BE2C (cell line): ENCODE results near the gene PRDM16.
A peak's percentile ranks its signal among the peaks of the same experiment; 100 is the strongest.

ENCODE experiments used
- DNase-seq: peaks from one replicate; pipeline ENCODE4 v3.0.0-alpha.2; 2020
- H3K27me3 ChIP-seq: fragments of 250-450 bp; sonication (Bioruptor Pico); 2 replicates; pipeline ENCODE4 v1.5.1; 2020; ENCODE audit warnings: mild to moderate bottlenecking
- H3K36me3 ChIP-seq: fragments of 250-450 bp; sonication (Bioruptor Pico); 2 replicates; pipeline ENCODE4 v1.5.1; 2020; ENCODE audit warnings: mild to moderate bottlenecking
- H3K4me1 ChIP-seq: fragments of 250-450 bp; sonication (Bioruptor Pico); 2 replicates; pipeline ENCODE4 v1.5.1; 2020
- H3K4me3 ChIP-seq: 2 replicates; pipeline ENCODE4 v1.5.1; 2011; ENCODE audit warnings: low read depth, low read length
- H3K9me3 ChIP-seq: fragments of 250-450 bp; sonication (Bioruptor Pico); 2 replicates; pipeline ENCODE4 v1.5.1; 2020
- CTCF ChIP-seq: IDR thresholded peaks from 2 replicates; pipeline ENCODE4 v1.5.1; 2012; ENCODE audit warnings: mild to moderate bottlenecking, low read depth, low read length

PRDM16 gene

GRCh38 chr1:3461934-3462275, 392.9 kb downstream of the PRDM16 start:
- H3K4me3 ChIP-seq = no peak overlapping the region
- no peaks in the 10 kb centered on the region for H3K27me3 ChIP-seq
- H3K9me3 ChIP-seq = no peaks in the 10 kb centered on the region
- peak; percentile 2 for DNase-seq
- no peaks in the 10 kb centered on the region for H3K4me1 ChIP-seq
- TF ChIP-seq CTCF = no peak
- H3K36me3 ChIP-seq = no peaks in the 10 kb centered on the region

GRCh38 chr1:3462356-3463012, 393.5 kb downstream of the PRDM16 start:
- Histone ChIP-seq H3K4me1 (no peaks in the 10 kb centered on the region), H3K27me3 (no peaks in the 10 kb centered on the region), H3K9me3 (no peaks in the 10 kb centered on the region), H3K36me3 (no peaks in the 10 kb centered on the region), H3K4me3 (no peak overlapping the region)
- DNase-seq = peak; percentile 1
- no peak for TF ChIP-seq CTCF

DNA sequence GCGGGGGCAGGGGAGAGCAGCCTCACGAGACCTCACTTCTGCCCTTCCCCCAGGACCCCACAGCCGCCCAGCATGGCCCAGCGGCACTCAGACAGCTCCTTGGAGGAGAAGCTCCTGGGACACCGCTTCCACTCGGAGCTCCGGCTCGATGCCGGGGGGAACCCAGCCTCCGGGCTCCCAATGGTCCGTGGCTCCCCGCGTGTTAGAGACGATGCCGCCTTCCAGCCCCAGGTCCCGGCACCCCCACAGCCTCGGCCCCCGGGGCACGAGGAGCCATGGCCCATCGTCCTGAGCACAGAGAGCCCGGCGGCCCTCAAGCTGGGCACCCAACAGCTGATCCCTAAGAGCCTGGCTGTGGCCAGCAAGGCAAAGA, 394.0 kb downstream of the PRDM16 start:
- H3K36me3 ChIP-seq = no peaks in the 10 kb centered on the region
- DNase-seq = no peak
- no peaks in the 10 kb centered on the region for H3K27me3 ChIP-seq
- no peak for TF ChIP-seq CTCF
- no peaks in the 10 kb centered on the region for H3K9me3 ChIP-seq
- no peak overlapping the region for H3K4me3 ChIP-seq
- no peaks in the 10 kb centered on the region for H3K4me1 ChIP-seq

DNA sequence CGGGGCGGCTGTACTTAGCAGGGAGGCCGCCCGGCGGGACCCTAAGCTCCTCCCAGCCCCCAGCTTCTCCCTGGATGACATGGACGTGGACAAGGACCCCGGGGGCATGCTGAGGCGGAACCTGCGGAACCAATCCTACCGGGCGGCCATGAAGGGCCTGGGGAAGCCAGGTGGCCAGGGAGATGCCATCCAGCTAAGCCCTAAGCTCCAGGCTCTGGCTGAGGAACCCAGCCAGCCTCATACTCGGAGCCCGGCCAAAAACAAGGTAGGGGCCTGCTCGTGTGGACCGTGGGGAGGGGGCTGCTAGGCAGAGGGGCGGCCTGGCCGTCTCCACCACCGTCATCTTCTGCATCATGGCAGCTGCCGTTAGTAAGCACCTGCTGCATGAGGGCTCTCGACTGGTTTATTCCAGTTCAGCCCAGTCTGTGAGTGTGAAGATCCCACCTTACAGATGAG, 394.4 kb downstream of the PRDM16 start:
- Histone ChIP-seq H3K4me1 (no peaks in the 10 kb centered on the region), H3K36me3 (no peaks in the 10 kb centered on the region), H3K27me3 (no peaks in the 10 kb centered on the region), H3K4me3 (no peak overlapping the region), H3K9me3 (no peaks in the 10 kb centered on the region)
- no peak for TF ChIP-seq CTCF
- DNase-seq = peak; percentile 2

DNA sequence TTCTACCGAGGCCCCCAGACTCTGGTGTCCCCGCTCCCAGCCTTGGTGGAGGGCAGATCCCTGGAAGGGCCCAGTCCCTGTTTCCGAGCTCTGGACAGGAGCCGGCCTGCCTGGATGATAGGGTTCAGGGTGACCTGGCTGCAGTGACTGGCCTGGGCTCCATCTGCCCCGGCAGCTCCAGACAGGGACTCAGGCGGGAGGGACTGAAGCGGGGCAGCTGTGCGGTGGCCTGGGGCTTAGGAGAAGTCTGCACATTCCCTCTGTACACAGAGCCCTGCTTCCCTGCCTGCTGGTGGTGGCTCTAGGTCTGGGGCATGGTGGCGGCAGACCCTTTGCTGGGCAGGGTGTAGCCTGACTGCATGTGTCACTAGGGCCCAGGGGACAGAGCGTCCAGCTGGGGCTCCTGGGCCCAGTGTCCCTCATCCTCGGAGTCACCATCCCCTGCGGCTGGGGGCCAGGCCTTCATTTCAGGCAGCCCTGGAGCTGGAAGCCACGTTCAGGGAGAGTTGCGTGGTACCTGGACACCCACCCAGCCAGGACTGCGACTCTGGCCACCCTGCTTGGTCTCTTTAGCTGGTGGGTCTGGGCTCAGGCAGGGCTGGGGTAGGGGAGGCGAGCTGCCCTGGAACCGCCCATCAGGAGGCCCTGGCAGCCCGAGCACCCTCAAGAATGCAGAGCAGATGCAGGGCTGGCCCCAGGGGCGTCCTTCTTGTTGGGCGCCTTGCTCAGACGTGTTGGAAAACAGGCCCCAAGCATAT, 395.1 kb downstream of the PRDM16 start:
- Histone ChIP-seq H3K4me3 (no peak overlapping the region), H3K36me3 (no peaks in the 10 kb centered on the region), H3K27me3 (no peaks in the 10 kb centered on the region), H3K9me3 (no peaks in the 10 kb centered on the region), H3K4me1 (no peaks in the 10 kb centered on the region)
- DNase-seq = peak; percentile 3
- TF ChIP-seq CTCF = no peak

GRCh38 chr1:3464649-3465025, 395.6 kb downstream of the PRDM16 start:
- Histone ChIP-seq H3K9me3 (no peaks in the 10 kb centered on the region), H3K36me3 (no peaks in the 10 kb centered on the region), H3K4me1 (no peaks in the 10 kb centered on the region), H3K27me3 (no peaks in the 10 kb centered on the region), H3K4me3 (no peak overlapping the region)
- no peak for TF ChIP-seq CTCF
- peak; percentile 0 for DNase-seq
